Liver (tissue), 9 donors: Measurements from ENCODE around the gene DLL1. TPM values are rescaled to one million over a fixed set of nuclear protein-coding genes. Genes with fewer than 3 reads are reported as not detected.

Source experiments
- DNase-seq: peaks from one replicate; pipeline ENCODE4 v3.0.0-alpha.2; 2017; ENCODE audit warnings: low spot score
- H3K27ac ChIP-seq, 2 donors: one replicate each; pipeline ENCODE4 v1.7.0; 2013; ENCODE audit warnings: inconsistent platforms in 2 of 2, low read length in 2 of 2, control low read depth in 1 of 2, low read depth in 1 of 2, mild to moderate bottlenecking in 1 of 2
- H3K27me3 ChIP-seq, 4 donors: one replicate each; pipeline versions ENCODE4 v1.6.1 to v1.7.0; 2013; ENCODE audit warnings: low read length in 3 of 4, inconsistent platforms in 1 of 4, mild to moderate bottlenecking in 1 of 4, moderate library complexity in 1 of 4; ENCODE audit not compliant: control insufficient read depth in 4 of 4, insufficient read depth in 4 of 4
- H3K36me3 ChIP-seq, 4 donors: one replicate each; pipeline versions ENCODE4 v1.6.1 to v1.7.0; 2013; ENCODE audit warnings: low read length in 3 of 4, mild to moderate bottlenecking in 3 of 4, low read depth in 1 of 4, moderate library complexity in 1 of 4; ENCODE audit not compliant: control insufficient read depth in 4 of 4, insufficient read depth in 3 of 4
- H3K4me1 ChIP-seq, 4 donors: one replicate each; pipeline versions ENCODE4 v1.6.1 to v1.7.0; 2013; ENCODE audit warnings: low read length in 3 of 4, mild to moderate bottlenecking in 3 of 4, moderate library complexity in 1 of 4; ENCODE audit not compliant: control insufficient read depth in 4 of 4, insufficient read depth in 4 of 4
- H3K4me3 ChIP-seq, 3 donors: one replicate each; pipeline versions ENCODE4 v1.6.1 to v1.7.0; 2013; ENCODE audit warnings: low read length in 3 of 3, control low read depth in 1 of 3, low read depth in 1 of 3, mild to moderate bottlenecking in 1 of 3
- H3K9ac ChIP-seq, 2 donors: one replicate each; pipeline ENCODE4 v1.7.0; 2013; ENCODE audit warnings: low read length in 2 of 2, mild to moderate bottlenecking in 2 of 2, moderate library complexity in 2 of 2, control low read depth in 1 of 2, low read depth in 1 of 2
- H3K9me3 ChIP-seq, 4 donors: one replicate each; pipeline versions ENCODE4 v1.6.1 to v1.7.0; 2013; ENCODE audit warnings: low read length in 3 of 4; ENCODE audit not compliant: control insufficient read depth in 4 of 4
- ATF3 ChIP-seq: IDR thresholded peaks from 2 replicates; pipeline ENCODE4 v1.6.1; 2016; ENCODE audit warnings: antibody characterized with exemption
- EGR1 ChIP-seq, 2 donors: IDR thresholded peaks; 2 replicates each; pipeline ENCODE4 v1.6.1; 2016 to 2018; ENCODE audit warnings: antibody characterized with exemption in 2 of 2, low read depth in 2 of 2
- FOXA1 ChIP-seq: IDR thresholded peaks from 2 replicates; pipeline ENCODE4 v1.6.1; 2016; ENCODE audit warnings: antibody characterized with exemption
- FOXA2 ChIP-seq: IDR thresholded peaks from 2 replicates; pipeline ENCODE4 v1.6.1; 2016; ENCODE audit warnings: antibody characterized with exemption
- GABPA ChIP-seq, 2 donors: IDR thresholded peaks in 1 of 2; conservative IDR thresholded peaks in 1 of 2; 2 replicates each; pipeline ENCODE4 v1.6.1; 2016; ENCODE audit warnings: antibody characterized with exemption in 2 of 2, mild to moderate bottlenecking in 1 of 2, moderate library complexity in 1 of 2
- HNF4A ChIP-seq, 2 donors: conservative IDR thresholded peaks; 2 replicates each; pipeline ENCODE4 v1.6.1; 2016; ENCODE audit warnings: antibody characterized with exemption in 2 of 2, mild to moderate bottlenecking in 2 of 2
- HNF4G ChIP-seq: IDR thresholded peaks from 2 replicates; pipeline ENCODE4 v1.6.1; 2016; ENCODE audit warnings: antibody characterized with exemption
- JUND ChIP-seq, 2 donors: IDR thresholded peaks; 2 replicates each; pipeline ENCODE4 v1.6.1; 2016; ENCODE audit warnings: antibody characterized with exemption in 2 of 2
- NR2F2 ChIP-seq: IDR thresholded peaks from 2 replicates; pipeline ENCODE4 v1.6.1; 2016; ENCODE audit warnings: antibody characterized with exemption
- RAD21 ChIP-seq, 2 donors: IDR thresholded peaks; 2 replicates each; pipeline ENCODE4 v1.6.1; 2016; ENCODE audit warnings: antibody characterized with exemption in 2 of 2, mild to moderate bottlenecking in 2 of 2
- RXRA ChIP-seq, 2 donors: IDR thresholded peaks; 2 replicates each; pipeline ENCODE4 v1.6.1; 2017 to 2018; ENCODE audit warnings: antibody characterized with exemption in 2 of 2, mild to moderate bottlenecking in 1 of 2
- TAF1 ChIP-seq: conservative IDR thresholded peaks from 2 replicates; pipeline ENCODE4 v1.6.1; 2016; ENCODE audit warnings: antibody characterized with exemption, mild to moderate bottlenecking
- YY1 ChIP-seq: IDR thresholded peaks from 2 replicates; pipeline ENCODE4 v1.6.1; 2016; ENCODE audit warnings: antibody characterized with exemption, mild to moderate bottlenecking
- ZBTB33 ChIP-seq: IDR thresholded peaks from 2 replicates; pipeline ENCODE4 v1.6.1; 2016; ENCODE audit warnings: antibody characterized with exemption
- WGBS: extraction: QIAGEN DNeasy Blood & Tissue Kit; methylation state at CpG from one replicate; pipeline ENCODE4 v1.1.7; 2013; 5-methylcytosine and 5-hydroxymethylcytosine counted together
- polyA plus RNA-seq, 2 donors: library from polyadenylated mRNA; stranded (reverse) in 1 of 2; unstranded in 1 of 2; fragments of 200-250 nt in 1 of 2; fragments of >200 nt in 1 of 2; fragmentation: Nextera tagmentation in 1 of 2; extraction: Ambion mirVana in 1 of 2; gene quantifications; one replicate each; pipeline versions ENCODE4 v1.2.1 to v1.2.3, GENCODE V29; 2013 to 2015
- total RNA-seq, 2 donors: library from RNA; depleted of rRNA; stranded (reverse); fragments of >200 nt; gene quantifications; one replicate each; pipeline ENCODE4 v1.2.3, GENCODE V29; 2014
- TF ChIP-seq, protein P1 (sequence below): IDR thresholded peaks from 2 replicates; pipeline ENCODE4 v1.6.1; 2016; ENCODE audit warnings: antibody characterized with exemption
- TF ChIP-seq, protein P2 (sequence below): fragments of 150-350 bp; IDR thresholded peaks from 2 replicates; pipeline ENCODE4 v1.5.1; 2017; ENCODE audit warnings: improper control_type of control experiment, low read depth, low read length; ENCODE audit not compliant: missing input control
- donor health status: healthy.
- donor health status: healthy.
- donor health status: healthy.
- donor health status: healthy.
- donor health status: healthy.

Gene DLL1
- total and polyA plus RNA-seq, 4 donors, result 1.0 to 2.3 (median 1.7) TPM

GRCh38 chr6:170283212-170284081 lies 7.4 kb downstream of the DLL1 start:
- peaks cover 0 to 3% (median 0%) of the 10 kb centered on the region in 4 donors for H3K36me3 ChIP-seq
- peaks cover 0 to 16% (median 2%) of the 10 kb centered on the region in 4 donors for H3K4me1 ChIP-seq
- WGBS, result 93% methylated on average over 60 of the region's 60 CpGs
- TF ChIP-seq FOXA1 (no peak), HNF4G (no peak), NR2F2 (no peak), YY1 (no peak), JUND (IDR thresholded peaks at IDR 0.05) (no peak), GABPA (IDR thresholded peaks at IDR 0.05 in 1 of 2, conservative IDR thresholded peaks at IDR 0.05 in 1 of 2) (no peak), FOXA2 (no peak), RAD21 (IDR thresholded peaks at IDR 0.05) (no peak)
- TF ChIP-seq, protein P1, sequence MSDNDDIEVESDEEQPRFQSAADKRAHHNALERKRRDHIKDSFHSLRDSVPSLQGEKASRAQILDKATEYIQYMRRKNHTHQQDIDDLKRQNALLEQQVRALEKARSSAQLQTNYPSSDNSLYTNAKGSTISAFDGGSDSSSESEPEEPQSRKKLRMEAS, result no peak
- TF ChIP-seq, protein P2, sequence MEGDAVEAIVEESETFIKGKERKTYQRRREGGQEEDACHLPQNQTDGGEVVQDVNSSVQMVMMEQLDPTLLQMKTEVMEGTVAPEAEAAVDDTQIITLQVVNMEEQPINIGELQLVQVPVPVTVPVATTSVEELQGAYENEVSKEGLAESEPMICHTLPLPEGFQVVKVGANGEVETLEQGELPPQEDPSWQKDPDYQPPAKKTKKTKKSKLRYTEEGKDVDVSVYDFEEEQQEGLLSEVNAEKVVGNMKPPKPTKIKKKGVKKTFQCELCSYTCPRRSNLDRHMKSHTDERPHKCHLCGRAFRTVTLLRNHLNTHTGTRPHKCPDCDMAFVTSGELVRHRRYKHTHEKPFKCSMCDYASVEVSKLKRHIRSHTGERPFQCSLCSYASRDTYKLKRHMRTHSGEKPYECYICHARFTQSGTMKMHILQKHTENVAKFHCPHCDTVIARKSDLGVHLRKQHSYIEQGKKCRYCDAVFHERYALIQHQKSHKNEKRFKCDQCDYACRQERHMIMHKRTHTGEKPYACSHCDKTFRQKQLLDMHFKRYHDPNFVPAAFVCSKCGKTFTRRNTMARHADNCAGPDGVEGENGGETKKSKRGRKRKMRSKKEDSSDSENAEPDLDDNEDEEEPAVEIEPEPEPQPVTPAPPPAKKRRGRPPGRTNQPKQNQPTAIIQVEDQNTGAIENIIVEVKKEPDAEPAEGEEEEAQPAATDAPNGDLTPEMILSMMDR, result no peak
- no peak overlapping the region for H3K4me3 ChIP-seq
- no peaks in the 10 kb centered on the region for H3K9me3 ChIP-seq
- H3K27ac ChIP-seq, result no peak overlapping the region
- no peak for DNase-seq
- H3K9ac ChIP-seq, result no peak overlapping the region
- H3K27me3 ChIP-seq, result peaks cover 0 to 10% (median 3%) of the 10 kb centered on the region in 4 donors

DNA sequence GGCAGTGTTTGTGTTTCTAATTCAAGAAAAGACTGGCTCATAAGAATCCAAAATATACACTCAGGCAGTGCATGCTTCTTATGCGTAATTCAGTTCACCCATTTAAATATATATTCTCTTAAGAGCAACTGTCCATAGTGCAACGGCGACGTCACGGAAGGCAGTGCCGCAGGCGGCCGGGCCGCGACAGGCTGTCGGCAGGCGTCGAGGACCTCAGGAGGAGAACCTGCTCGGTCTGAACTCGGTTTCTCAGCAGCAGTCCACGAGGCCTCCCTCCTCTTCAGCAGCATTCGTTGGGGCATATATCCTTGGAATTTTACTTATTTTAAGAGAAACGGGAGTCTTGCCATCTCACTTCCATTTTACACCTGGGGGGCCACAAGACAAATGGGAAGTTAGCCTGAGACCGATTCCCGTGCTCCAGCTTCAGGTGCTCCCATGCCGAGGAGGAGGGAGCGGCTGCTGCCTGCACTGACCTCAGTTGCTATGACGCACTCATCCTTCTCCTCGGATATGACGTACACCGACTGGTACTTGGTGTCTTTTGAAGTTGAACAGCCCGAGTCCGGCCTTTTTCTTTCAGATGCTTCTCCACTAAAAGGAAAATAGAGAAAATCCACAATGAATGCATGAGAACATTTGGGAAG lies 8.2 kb downstream of the DLL1 start:
- H3K27me3 ChIP-seq, result peaks cover 0 to 6% (median 3%) of the 10 kb centered on the region in 4 donors
- WGBS, result 92% methylated on average over 28 of the region's 28 CpGs
- H3K27ac ChIP-seq, result no peak overlapping the region
- no peak for DNase-seq
- no peak overlapping the region for H3K9ac ChIP-seq
- peaks cover 0 to 9% (median 2%) of the 10 kb centered on the region in 4 donors for H3K4me1 ChIP-seq
- no peaks in the 10 kb centered on the region for H3K9me3 ChIP-seq
- H3K36me3 ChIP-seq, result peaks cover 0 to 3% (median 0%) of the 10 kb centered on the region in 4 donors
- H3K4me3 ChIP-seq, result no peak overlapping the region
- TF ChIP-seq HNF4G (no peak), HNF4A (conservative IDR thresholded peaks at IDR 0.05) (no peak), GABPA (IDR thresholded peaks at IDR 0.05 in 1 of 2, conservative IDR thresholded peaks at IDR 0.05 in 1 of 2) (no peak)

DNA sequence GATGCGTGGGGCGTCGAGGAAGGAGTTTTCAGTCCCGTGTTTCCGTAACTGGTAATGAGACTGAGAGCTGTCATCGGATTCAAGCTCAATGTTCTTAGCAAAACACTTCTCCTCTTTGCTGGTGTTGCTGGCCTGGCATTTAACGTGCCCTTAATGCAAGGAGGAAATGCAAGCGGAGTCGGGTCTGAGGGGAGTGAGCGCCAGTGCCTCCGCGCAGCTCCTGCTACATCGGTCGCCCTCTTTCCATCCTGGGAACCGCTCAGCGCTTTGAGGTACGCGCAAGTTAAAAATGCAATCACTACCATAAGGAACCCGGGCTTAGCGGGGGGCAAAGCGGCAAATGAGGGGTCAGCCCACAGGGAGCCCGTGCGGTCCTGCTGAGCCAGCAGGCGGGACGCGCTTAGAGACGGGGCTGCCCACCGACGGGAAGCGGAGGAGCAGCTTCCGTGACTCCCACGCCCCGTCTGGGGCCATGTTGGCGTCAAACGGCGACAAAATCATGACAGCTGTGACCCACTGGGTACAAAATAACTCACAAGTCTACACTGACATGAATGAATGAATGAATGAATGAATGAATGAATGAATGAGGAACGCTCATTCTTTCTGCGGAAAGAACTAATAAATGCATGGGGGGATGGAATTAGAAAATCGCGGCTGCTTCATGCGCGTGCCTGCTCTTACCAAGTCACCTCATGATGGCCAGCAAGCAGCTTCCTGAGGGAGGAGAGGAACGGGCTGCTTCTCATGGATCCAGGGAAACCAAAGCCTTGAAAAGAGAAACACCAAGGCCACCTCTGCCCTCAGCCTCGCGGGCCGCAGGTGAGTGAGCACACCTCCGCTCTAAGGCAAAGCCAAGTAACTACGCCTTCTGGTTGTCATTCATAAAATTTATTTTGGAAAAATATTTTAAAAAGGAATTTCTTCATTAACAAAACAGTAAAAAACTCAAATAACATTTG lies 9.3 kb downstream of the DLL1 start:
- H3K27me3 ChIP-seq, result peaks cover 0 to 5% (median 0%) of the 10 kb centered on the region in 4 donors
- TF ChIP-seq, protein P2, result no peak
- TF ChIP-seq TAF1 (no peak), YY1 (no peak), HNF4A (conservative IDR thresholded peaks at IDR 0.05) (no peak), ZBTB33 (no peak), RAD21 (IDR thresholded peaks at IDR 0.05) (no peak), ATF3 (no peak), EGR1 (IDR thresholded peaks at IDR 0.05; ENCODE audit: low read depth in 2 of 2) (no peak), JUND (IDR thresholded peaks at IDR 0.05) (no peak), RXRA (IDR thresholded peaks at IDR 0.05) (no peak), GABPA (IDR thresholded peaks at IDR 0.05 in 1 of 2, conservative IDR thresholded peaks at IDR 0.05 in 1 of 2) (no peak)

More for the DNA sequence above, 9.3 kb downstream of the DLL1 start:
- Histone ChIP-seq H3K4me3 (no peak overlapping the region), H3K4me1 (peaks cover 0 to 9% (median 3%) of the 10 kb centered on the region in 4 donors), H3K9ac (no peak overlapping the region), H3K36me3 (peaks cover 0 to 3% (median 0%) of the 10 kb centered on the region in 4 donors), H3K9me3 (no peaks in the 10 kb centered on the region), H3K27ac (no peak overlapping the region)
- 88% methylated on average over 48 of the region's 48 CpGs for WGBS
- DNase-seq, result no peak
